HL-60 (cell line): ENCODE results near the gene ERMP1.

Experiments used
- CTCF ChIP-seq: IDR thresholded peaks from one replicate; pipeline ENCODE4 v1.5.1; 2011; ENCODE audit warnings: low read length, control low read depth, inconsistent platforms; ENCODE audit not compliant: insufficient read depth
- GABPA ChIP-seq: IDR thresholded peaks from 2 replicates; pipeline ENCODE4 v1.6.1; 2012; ENCODE audit warnings: low read depth
- POLR2AphosphoS5 ChIP-seq: IDR thresholded peaks from 2 replicates; pipeline ENCODE4 v1.6.1; 2012; ENCODE audit warnings: low read depth
- REST ChIP-seq: IDR thresholded peaks from 2 replicates; pipeline ENCODE4 v1.6.1; 2012; ENCODE audit warnings: low read depth; ENCODE audit not compliant: insufficient replicate concordance
- SPI1 ChIP-seq: IDR thresholded peaks from 2 replicates; pipeline ENCODE4 v1.6.1; 2012; ENCODE audit warnings: low read depth, mild to moderate bottlenecking, borderline replicate concordance

DNA sequence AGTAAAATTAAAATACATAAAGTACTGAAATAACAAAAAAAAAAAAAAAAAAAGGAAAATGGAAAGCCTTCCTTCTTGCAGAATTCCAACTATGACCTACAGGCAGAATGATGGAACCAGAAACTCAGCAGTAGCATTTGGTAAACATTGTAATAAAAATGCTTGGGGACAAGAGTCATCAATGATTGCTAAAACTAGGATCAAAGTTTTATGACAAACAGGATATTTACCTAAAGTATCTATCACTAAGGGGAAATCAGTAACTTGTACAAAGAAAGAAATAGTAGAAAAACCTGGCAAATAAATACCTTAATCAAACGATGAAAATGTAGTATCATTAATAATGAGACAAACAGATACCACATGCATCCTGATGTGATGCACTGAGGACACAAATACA lies 17.5 kb downstream of the ERMP1 start:
- TF ChIP-seq CTCF (no peak), REST (no peak), POLR2AphosphoS5 (no peak), GABPA (no peak), SPI1 (no peak)
